Renal cortical epithelial cell (primary cell): ENCODE results near the gene ENDOD1. TPM values are rescaled to one million over a fixed set of nuclear protein-coding genes. Genes with fewer than 3 reads are reported as not detected.

Experiments
- DNase-seq: peaks from one replicate; pipeline ENCODE4 v3.0.0-alpha.2; 2011; ENCODE audit warnings: low read depth
- total RNA-seq: library from RNA; depleted of rRNA; stranded (reverse); fragments of >200 nt; gene quantifications from 2 replicates; pipeline ENCODE4 v1.2.3, GENCODE V29; 2014

Gene ENDOD1
- total RNA-seq, 1 donor from 2014 or later: 47.9 TPM

GRCh38 chr11:95076981-95077380 lies 12.7 kb upstream of the ENDOD1 start:
- DNase-seq: no peak

- peak; percentile 81 for DNase-seq
Measured at GRCh38 chr11:95078526-95078925, 11.1 kb upstream of the ENDOD1 start.

- DNase-seq: peak; percentile 66
Measured at GRCh38 chr11:95081010-95081409, 8.6 kb upstream of the ENDOD1 start.

- DNase-seq: peak; percentile 67
Measured at GRCh38 chr11:95081412-95081811, 8.2 kb upstream of the ENDOD1 start.

DNA sequence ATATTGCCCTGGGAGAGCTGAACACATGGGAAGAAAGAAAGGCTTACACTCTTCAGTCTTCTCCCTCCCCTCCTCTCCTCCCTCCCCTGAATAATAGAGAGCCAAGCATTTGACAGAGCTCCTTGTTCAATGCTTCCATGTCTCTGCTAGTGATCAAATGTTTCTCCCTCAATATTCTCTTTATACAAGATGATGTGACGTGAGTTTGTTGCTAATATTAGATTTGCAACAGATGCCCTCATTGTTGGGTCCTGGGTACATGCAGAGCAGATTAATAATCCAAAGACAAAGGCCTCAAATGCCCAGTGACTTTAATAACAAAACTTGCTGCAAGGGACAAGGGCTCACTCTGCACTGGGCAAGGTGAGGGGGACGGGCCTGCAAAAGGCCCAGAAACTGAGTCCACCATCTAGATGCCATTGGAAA lies 7.1 kb upstream of the ENDOD1 start:
- no peak for DNase-seq

DNA sequence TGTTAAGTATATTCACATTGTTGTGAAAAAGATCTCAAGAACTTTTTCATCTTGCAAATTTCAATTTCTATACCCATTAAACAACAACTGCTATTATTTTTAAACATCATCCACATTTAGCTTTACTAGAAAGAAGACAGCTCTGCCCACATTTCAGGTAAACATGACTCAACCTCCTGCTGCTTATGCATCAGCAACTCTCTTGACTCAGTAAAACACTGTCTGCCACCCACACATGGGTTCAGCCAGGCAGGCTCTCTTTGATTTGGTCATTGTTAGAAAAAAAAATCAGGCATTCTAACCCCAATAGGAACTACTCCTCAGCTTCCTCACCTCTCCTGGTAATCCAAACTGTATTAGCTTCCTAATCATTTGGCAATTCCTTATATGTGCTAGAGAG lies 5.1 kb upstream of the ENDOD1 start:
- DNase-seq: peak; percentile 98

- DNase-seq: peak; percentile 93
Measured at GRCh38 chr11:95085117-95085816, 4.4 kb upstream of the ENDOD1 start.

DNA sequence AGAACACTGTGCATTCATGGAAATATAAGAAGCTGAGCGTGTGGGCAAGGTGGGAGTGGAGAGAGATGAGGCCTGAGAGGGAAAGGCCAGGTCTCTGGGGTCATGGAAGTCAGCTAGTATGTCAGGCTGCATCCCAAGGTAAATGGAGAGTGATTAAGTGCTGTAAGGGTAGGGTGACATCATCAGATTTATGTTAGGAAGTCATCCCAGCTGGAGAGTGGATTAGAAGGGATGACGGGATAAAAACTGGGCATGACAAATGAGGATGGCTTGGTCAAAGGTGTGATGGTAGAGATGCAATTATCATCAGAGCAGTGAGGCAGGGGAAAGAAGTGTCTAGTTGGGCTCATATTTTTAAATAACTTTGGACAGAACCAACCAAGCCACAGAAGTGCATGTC lies 3.5 kb upstream of the ENDOD1 start:
- DNase-seq: no peak

DNA sequence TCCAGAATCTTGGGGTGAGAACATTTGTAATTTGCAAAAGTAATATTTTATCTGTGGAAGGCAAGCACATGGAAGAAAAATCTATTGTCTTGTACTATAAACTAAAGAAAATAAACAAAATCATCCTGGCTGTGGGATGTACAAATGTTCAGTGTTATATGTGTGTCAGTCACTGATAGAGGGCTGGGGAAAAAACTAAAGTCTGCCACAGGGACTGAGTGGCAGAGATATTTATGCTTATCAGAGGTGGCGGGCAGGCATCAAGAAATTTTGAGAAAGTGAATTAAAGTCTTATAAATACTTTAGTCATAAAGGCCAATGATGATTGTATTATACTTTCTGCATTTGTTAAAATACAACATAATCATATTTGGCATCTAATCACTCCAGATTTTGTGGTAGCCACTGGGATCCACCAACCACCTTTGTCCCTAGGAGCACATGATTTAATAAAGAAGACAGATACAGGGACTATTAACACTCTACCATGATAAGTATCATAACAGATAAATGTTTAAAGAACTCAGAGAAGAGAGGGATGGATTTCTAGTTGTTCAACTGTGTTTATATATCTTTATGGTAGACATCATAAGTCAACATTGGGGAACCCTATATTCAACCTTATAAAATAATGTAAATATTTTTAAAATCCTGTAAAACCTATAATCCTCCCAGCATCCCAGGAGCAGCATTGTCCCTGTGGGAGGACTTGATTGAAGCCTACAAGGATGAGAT lies 2.6 kb upstream of the ENDOD1 start:
- no peak for DNase-seq

DNA sequence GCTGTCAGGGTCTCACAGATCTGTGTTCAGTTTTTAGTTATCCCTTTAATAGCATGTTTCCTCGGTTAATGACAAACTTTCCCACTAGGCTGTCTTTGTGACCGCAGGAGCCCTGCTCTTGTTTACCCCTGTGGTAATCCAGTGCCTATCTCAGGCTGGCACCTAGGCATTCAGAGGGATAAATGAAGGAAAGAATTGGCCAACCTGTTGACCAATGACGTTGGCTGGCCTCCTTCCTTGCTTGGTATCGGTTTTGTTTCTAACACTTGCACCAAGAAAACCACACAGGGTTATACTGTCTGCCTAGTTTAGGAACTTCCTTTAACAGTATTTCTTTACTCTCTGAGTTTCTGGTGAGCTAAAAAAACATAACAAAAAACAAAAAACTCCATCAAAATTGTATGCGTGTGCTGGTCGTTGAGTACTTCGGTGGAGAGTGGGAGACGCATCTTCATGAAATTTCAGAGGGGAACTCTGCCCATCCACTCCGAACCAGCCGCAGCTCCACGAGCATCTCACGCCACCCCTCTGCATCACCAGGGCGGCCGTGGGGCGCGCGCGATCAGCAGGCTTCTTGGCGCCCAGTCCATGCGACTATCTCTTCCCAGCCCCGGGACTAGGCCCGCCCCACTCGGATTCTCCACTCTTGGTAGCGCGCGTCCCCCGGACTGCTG lies 563 bp upstream of the ENDOD1 start:
- peak; percentile 85 for DNase-seq

GRCh38 chr11:95091663-95092180 lies 2.1 kb downstream of the ENDOD1 start:
- DNase-seq: no peak

DNA sequence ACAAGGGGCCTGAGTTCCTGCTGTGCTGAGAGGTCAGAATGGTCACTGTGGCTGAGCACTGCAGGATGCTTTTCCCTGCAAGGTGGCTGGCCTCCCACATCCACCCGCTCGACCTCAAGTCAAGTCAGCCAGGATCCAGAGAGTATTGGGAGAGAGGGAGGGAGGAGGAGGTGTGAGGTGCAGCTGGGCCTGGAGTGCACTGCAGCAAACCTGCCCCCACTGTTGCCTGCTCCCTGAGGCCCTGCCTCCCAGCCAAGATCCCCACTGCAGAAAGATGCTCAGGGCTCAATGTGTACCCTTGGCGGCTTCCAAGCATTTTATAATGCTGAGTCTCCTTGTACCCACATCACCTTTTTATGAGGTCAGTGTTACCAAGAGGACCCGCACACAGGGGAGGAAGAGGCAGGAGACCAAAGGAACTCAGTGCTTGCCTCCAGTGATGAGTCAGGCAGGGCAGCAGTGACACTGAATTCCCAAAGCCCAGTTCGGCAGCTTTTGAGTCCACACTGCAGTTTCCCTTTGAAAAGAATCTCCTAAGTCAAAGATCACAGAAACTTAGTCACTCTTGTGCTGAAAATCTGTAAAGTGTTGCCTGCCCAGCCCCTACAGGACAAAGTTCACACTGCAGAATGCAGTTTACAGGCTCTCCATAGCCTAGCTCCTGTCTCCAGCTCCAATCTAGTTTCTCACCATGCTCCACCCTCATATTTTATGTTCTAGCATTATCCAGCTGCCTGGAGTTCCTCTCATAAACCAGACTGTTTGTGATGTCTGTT lies 3.1 kb downstream of the ENDOD1 start:
- DNase-seq: peak; percentile 94

GRCh38 chr11:95093548-95093947 lies 3.9 kb downstream of the ENDOD1 start:
- no peak for DNase-seq

GRCh38 chr11:95095858-95096587 lies 6.4 kb downstream of the ENDOD1 start:
- peak; percentile 83 for DNase-seq

GRCh38 chr11:95097209-95097608 lies 7.6 kb downstream of the ENDOD1 start:
- DNase-seq: no peak

DNA sequence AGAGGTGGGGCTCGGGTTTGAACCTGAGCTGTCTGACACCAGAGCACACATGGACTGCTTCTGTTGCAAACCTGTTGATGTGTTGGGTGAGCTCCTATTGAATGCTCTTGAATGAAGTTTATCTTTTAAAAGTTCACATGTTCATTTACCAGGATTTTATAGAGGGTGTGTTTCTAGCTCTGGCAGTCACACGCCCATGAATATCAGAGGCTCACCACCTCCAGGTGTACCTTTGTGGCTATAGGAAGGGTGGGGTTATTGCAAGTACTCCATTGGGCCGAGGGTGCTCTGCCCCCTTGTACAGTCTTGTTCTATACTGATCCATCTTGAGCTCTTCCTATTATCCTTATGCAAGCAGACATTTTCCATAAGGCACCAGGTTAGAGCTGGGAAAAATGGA lies 9.2 kb downstream of the ENDOD1 start:
- DNase-seq: no peak

DNA sequence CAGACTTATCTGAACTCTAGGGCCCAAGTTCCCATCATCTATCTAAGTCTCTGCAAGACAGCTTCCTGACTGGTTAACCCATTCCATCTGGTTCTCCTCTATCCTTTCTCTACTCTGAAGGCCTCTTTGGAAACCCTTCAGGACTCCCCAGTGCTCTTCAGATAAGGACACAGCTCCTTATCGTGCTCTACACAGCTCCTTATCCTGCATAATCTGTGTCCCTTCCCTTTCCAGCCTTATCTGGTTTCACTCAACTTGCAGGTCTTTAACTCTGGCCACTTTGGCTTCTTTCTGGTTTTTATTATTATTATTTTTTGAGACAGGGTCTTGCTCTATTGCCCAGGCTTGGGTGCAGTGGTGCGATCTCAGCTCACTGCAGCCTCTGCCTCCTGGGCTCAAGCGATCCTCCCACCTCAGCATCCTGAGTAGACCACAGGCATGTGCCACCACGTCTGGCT lies 10.6 kb downstream of the ENDOD1 start:
- no peak for DNase-seq

- DNase-seq: no peak
Measured at GRCh38 chr11:95100856-95101507, 11.3 kb downstream of the ENDOD1 start.

- DNase-seq: no peak
Measured at GRCh38 chr11:95101935-95102334, 12.3 kb downstream of the ENDOD1 start.

DNA sequence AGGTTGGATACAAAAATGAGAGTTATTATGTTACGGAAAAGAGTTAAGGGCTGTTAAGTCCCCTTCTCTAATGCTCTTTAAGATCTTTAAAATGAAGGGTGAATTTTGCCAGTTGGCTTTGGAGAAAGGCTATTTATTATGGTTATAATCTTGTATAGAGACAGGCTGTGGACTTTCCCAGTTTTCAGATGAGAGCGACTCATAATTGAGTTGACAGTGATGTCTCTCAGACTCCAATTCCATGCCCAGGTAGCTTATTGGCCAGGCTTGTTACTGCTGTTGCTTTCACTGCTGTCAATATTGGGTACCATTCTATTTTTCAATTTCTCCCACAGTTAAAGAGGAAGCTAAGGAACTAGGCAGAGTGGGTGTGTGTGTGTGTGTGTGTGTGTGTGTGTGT lies 13.1 kb downstream of the ENDOD1 start:
- no peak for DNase-seq

GRCh38 chr11:95103701-95104100 lies 14.1 kb downstream of the ENDOD1 start:
- DNase-seq: no peak
